Glutamatergic neuron (in vitro differentiated cells): Measurements from ENCODE around the gene SMCO2. TPM values are rescaled to one million over a fixed set of nuclear protein-coding genes. Genes with fewer than 3 reads are reported as not detected.

Experiments
- DNase-seq: peaks from one replicate; pipeline ENCODE4 v3.0.0; 2022
- H3K27ac Mint-ChIP-seq: one replicate; pipeline ENCODE4 v1.8.0; 2020; ENCODE audit warnings: mild to moderate bottlenecking, mixed read lengths, inconsistent platforms; ENCODE audit not compliant: unreplicated experiment
- H3K27me3 Mint-ChIP-seq: one replicate; pipeline ENCODE4 v1.8.0; 2020; ENCODE audit warnings: mild to moderate bottlenecking, moderate library complexity, mixed read lengths, inconsistent platforms; ENCODE audit not compliant: unreplicated experiment
- H3K36me3 Mint-ChIP-seq: one replicate; pipeline ENCODE4 v1.8.0; 2020; ENCODE audit warnings: mild to moderate bottlenecking, mixed read lengths, inconsistent platforms; ENCODE audit not compliant: unreplicated experiment
- H3K4me1 Mint-ChIP-seq: one replicate; pipeline ENCODE4 v1.8.0; 2020; ENCODE audit warnings: mild to moderate bottlenecking, low read depth, mixed read lengths, inconsistent platforms; ENCODE audit not compliant: unreplicated experiment
- H3K4me3 Mint-ChIP-seq: one replicate; pipeline ENCODE4 v1.8.0; 2020; ENCODE audit warnings: mild to moderate bottlenecking, mixed read lengths, inconsistent platforms; ENCODE audit not compliant: unreplicated experiment
- H3K9me3 Mint-ChIP-seq: one replicate; pipeline ENCODE4 v1.8.0; 2020; ENCODE audit warnings: mild to moderate bottlenecking, moderate library complexity, mixed read lengths, inconsistent platforms; ENCODE audit not compliant: unreplicated experiment
- total RNA-seq: library from RNA; stranded (reverse); fragmentation: NEBNext Ultra II Directional; extraction: Animal tissue kit (Norgen Biotek cat#: 25700); gene quantifications from one replicate; pipeline ENCODE4 v1.2.1, GENCODE V29; 2021; ENCODE audit not compliant: unreplicated experiment
- TF ChIP-seq, protein P1 (sequence below): fragments of 200-600 bp; sonication (generic); IDR thresholded peaks from one replicate; pipeline ENCODE4 v1.5.0; 2021; ENCODE audit not compliant: partially characterized antibody, unreplicated experiment

Gene SMCO2
- total RNA-seq, 1 donor from 2014 or later = not detected

DNA sequence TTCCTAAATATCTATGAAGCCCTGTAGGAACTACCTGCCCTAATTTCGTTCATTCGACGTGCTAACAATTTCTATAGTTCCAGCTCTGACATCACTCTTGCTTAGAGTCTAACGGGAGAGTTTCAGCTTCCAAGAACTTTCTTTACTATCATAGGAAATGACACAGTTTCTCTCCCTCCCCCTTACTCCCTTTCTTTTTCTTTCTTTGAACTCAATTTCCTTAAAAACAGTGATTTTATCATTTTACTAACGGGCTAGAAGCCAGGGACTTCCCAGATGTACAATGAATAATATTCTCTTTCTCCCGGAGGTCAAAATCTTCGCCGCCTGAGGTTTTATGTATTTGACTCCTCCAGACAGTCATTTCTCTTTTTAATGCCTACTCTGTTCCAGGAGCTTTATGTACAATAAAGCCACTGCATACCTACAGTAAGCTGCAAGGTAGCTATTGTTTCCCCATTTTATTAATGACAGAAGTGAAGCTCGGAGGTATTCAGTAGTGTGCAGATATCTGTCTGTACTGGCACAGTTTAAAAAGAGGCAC is 15.7 kb downstream of the SMCO2 start:
- Mint-ChIP-seq H3K9me3 (peaks cover 13% of the 10 kb centered on the region), H3K27ac (peak overlapping the region; percentile 45), H3K27me3 (peaks cover 6% of the 10 kb centered on the region), H3K36me3 (peaks cover 4% of the 10 kb centered on the region), H3K4me3 (peak overlapping the region; percentile 5), H3K4me1 (peaks cover 23% of the 10 kb centered on the region)
- TF ChIP-seq, protein P1, sequence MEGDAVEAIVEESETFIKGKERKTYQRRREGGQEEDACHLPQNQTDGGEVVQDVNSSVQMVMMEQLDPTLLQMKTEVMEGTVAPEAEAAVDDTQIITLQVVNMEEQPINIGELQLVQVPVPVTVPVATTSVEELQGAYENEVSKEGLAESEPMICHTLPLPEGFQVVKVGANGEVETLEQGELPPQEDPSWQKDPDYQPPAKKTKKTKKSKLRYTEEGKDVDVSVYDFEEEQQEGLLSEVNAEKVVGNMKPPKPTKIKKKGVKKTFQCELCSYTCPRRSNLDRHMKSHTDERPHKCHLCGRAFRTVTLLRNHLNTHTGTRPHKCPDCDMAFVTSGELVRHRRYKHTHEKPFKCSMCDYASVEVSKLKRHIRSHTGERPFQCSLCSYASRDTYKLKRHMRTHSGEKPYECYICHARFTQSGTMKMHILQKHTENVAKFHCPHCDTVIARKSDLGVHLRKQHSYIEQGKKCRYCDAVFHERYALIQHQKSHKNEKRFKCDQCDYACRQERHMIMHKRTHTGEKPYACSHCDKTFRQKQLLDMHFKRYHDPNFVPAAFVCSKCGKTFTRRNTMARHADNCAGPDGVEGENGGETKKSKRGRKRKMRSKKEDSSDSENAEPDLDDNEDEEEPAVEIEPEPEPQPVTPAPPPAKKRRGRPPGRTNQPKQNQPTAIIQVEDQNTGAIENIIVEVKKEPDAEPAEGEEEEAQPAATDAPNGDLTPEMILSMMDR = no peak
- no peak for DNase-seq

DNA sequence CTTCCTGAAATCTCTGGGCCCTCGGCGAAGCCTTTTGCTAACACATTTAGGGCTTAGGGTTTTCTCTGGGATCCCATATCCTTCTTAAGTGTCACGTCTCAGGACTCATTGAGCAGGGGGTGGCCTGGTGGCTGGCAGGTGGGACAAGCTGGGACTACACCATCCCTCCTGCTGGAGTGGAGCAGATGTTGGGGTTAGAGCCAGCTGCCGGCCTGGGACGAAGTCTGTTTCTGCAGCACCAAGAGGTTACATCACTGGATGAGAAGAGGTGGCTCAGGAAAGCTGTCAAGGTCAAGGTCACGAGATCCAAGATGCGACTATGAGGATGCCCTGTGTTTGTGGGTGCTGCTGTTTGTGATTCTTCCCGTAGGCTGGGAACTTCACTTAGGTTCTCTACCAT is 16.3 kb downstream of the SMCO2 start:
- peaks cover 6% of the 10 kb centered on the region for H3K27me3 Mint-ChIP-seq
- DNase-seq = peak; percentile 78
- TF ChIP-seq, protein P1 = no peak
- H3K27ac Mint-ChIP-seq = peak overlapping the region; percentile 95
- peaks cover 23% of the 10 kb centered on the region for H3K4me1 Mint-ChIP-seq
- peaks cover 4% of the 10 kb centered on the region for H3K36me3 Mint-ChIP-seq
- peak overlapping the region; percentile 47 for H3K4me3 Mint-ChIP-seq
- H3K9me3 Mint-ChIP-seq = peaks cover 11% of the 10 kb centered on the region

DNA sequence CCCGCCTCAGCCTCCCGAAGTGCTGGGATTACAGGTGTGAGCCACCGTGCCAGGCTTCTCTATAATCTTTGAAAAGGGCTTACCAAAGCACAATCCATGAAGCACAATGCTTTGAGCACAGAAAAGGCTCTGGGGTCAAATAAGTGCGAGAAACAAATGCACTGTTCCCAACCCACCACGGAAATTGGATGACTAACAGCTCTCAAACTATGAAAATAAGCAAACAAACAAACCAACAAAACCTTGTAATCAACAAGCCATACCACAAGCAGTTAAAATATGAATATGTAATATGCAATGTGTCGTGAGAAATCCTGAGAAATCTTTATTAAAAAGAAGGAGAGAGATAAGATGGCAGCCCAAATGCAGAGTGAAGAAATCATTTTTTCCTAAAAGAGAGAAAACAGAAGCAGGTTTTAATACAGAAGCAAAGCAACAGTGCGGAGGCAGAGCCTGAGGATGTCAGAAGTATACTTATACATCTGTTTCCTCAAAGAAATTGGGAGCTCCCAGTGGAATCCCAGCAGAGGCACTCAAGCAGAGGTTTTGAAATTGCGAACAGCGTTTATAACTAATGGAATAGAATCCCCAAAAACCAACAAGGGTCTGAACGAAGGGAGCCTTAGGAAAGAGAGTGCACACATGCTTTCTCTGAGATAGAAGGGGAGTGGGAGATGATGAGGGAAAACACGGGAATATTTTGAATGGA is 17.1 kb downstream of the SMCO2 start:
- TF ChIP-seq, protein P1 = no peak
- Mint-ChIP-seq H3K36me3 (peaks cover 4% of the 10 kb centered on the region), H3K27ac (peak overlapping the region; percentile 95), H3K9me3 (peaks cover 11% of the 10 kb centered on the region), H3K4me1 (peaks cover 23% of the 10 kb centered on the region), H3K4me3 (no peak overlapping the region), H3K27me3 (peaks cover 6% of the 10 kb centered on the region)
- no peak for DNase-seq

GRCh38 chr12:27464220-27464554 is 17.7 kb downstream of the SMCO2 start:
- Mint-ChIP-seq H3K9me3 (peaks cover 11% of the 10 kb centered on the region), H3K4me1 (peaks cover 23% of the 10 kb centered on the region), H3K4me3 (no peak overlapping the region), H3K27me3 (peaks cover 6% of the 10 kb centered on the region), H3K36me3 (peaks cover 4% of the 10 kb centered on the region), H3K27ac (no peak overlapping the region)
- no peak for DNase-seq
- TF ChIP-seq, protein P1 = no peak

- Mint-ChIP-seq H3K9me3 (peaks cover 13% of the 10 kb centered on the region), H3K4me1 (peaks cover 13% of the 10 kb centered on the region), H3K27ac (no peak overlapping the region), H3K27me3 (peaks cover 5% of the 10 kb centered on the region), H3K36me3 (peaks cover 4% of the 10 kb centered on the region), H3K4me3 (no peak overlapping the region)
- DNase-seq = no peak
- TF ChIP-seq, protein P1 = no peak
Observed at GRCh38 chr12:27467641-27468040, 21.1 kb downstream of the SMCO2 start.
